Trophoblast cell (in vitro differentiated cells and primary cell): Measurements from ENCODE around the gene ZFP57.

Source experiments
- DNase-seq, 2 donors: peaks; one replicate each; pipeline ENCODE4 v3.0.0-alpha.2; 2016
- H2AFZ ChIP-seq: 2 replicates; pipeline ENCODE4 v1.6.1; 2013; ENCODE audit warnings: low read length, moderate library complexity, mild to moderate bottlenecking; ENCODE audit not compliant: insufficient read depth, poor library complexity
- H2AK5ac ChIP-seq: 2 replicates; pipeline ENCODE4 v1.6.1; 2013; ENCODE audit warnings: mild to moderate bottlenecking, low read length
- H2BK120ac ChIP-seq: 2 replicates; pipeline ENCODE4 v1.6.1; 2013; ENCODE audit warnings: low read length, mild to moderate bottlenecking, moderate library complexity; ENCODE audit not compliant: insufficient read depth, poor library complexity
- H2BK12ac ChIP-seq: 2 replicates; pipeline ENCODE4 v1.6.1; 2013; ENCODE audit warnings: mild to moderate bottlenecking, low read length, moderate library complexity
- H2BK5ac ChIP-seq: 2 replicates; pipeline ENCODE4 v1.6.1; 2013; ENCODE audit warnings: low read length, low read depth, moderate library complexity, mild to moderate bottlenecking; ENCODE audit not compliant: poor library complexity
- H3K14ac ChIP-seq: 2 replicates; pipeline ENCODE4 v1.6.1; 2013; ENCODE audit warnings: mild to moderate bottlenecking, low read length
- H3K18ac ChIP-seq: 2 replicates; pipeline ENCODE4 v1.6.1; 2013; ENCODE audit warnings: mild to moderate bottlenecking, low read length
- H3K23ac ChIP-seq: 2 replicates; pipeline ENCODE4 v1.6.1; 2013; ENCODE audit warnings: low read length
- H3K27ac ChIP-seq: 2 replicates; pipeline ENCODE4 v1.5.1; 2013; ENCODE audit warnings: low read depth, mild to moderate bottlenecking, inconsistent platforms, low read length, moderate library complexity
- H3K27me3 ChIP-seq: 2 replicates; pipeline ENCODE4 v1.6.1; 2013; ENCODE audit warnings: inconsistent platforms, mild to moderate bottlenecking, low read length, moderate library complexity; ENCODE audit not compliant: insufficient read depth
- H3K36me3 ChIP-seq, 2 experiments: 1 replicate in 1 of 2; 2 replicates in 1 of 2; pipeline ENCODE4 v1.6.1; 2013; ENCODE audit warnings: low read length in 2 of 2, mild to moderate bottlenecking in 2 of 2, moderate library complexity in 1 of 2; ENCODE audit not compliant: insufficient read depth in 2 of 2, control insufficient read depth in 1 of 2
- H3K4ac ChIP-seq: 2 replicates; pipeline ENCODE4 v1.6.1; 2013; ENCODE audit warnings: low read depth, mild to moderate bottlenecking, low read length, moderate library complexity
- H3K4me1 ChIP-seq, 2 experiments: 1 replicate in 1 of 2; 2 replicates in 1 of 2; pipeline ENCODE4 v1.6.1; 2013; ENCODE audit warnings: low read length in 2 of 2, mild to moderate bottlenecking in 2 of 2, moderate library complexity in 1 of 2; ENCODE audit not compliant: insufficient read depth in 2 of 2, control insufficient read depth in 1 of 2
- H3K4me2 ChIP-seq: 2 replicates; pipeline ENCODE4 v1.6.1; 2013; ENCODE audit warnings: inconsistent platforms, mild to moderate bottlenecking, low read length, moderate library complexity
- H3K4me3 ChIP-seq: 2 replicates; pipeline ENCODE4 v1.5.1; 2013; ENCODE audit warnings: mild to moderate bottlenecking, low read depth, low read length, inconsistent platforms
- H3K79me1 ChIP-seq: one replicate; pipeline ENCODE4 v1.6.1; 2013; ENCODE audit warnings: low read length
- H3K79me2 ChIP-seq: 2 replicates; pipeline ENCODE4 v1.6.1; 2013; ENCODE audit warnings: low read length, mild to moderate bottlenecking; ENCODE audit not compliant: control insufficient read depth, insufficient read depth, poor library complexity
- H3K9ac ChIP-seq: 2 replicates; pipeline ENCODE4 v1.6.1; 2013; ENCODE audit warnings: mild to moderate bottlenecking, low read length
- H3K9me3 ChIP-seq: 2 replicates; pipeline ENCODE4 v1.6.1; 2013; ENCODE audit warnings: low read depth, mild to moderate bottlenecking, control low read depth, inconsistent platforms, low read length; ENCODE audit not compliant: insufficient read depth
- H4K12ac ChIP-seq: 2 replicates; pipeline ENCODE4 v1.6.1; 2013; ENCODE audit warnings: low read depth, mild to moderate bottlenecking, low read length, moderate library complexity
- H4K8ac ChIP-seq: 2 replicates; pipeline ENCODE4 v1.6.1; 2013; ENCODE audit warnings: low read depth, mild to moderate bottlenecking, low read length, moderate library complexity
- H4K91ac ChIP-seq: one replicate; pipeline ENCODE4 v1.6.1; 2013; ENCODE audit warnings: low read depth, mild to moderate bottlenecking, low read length, moderate library complexity
- WGBS: extraction: QIAGEN DNeasy Blood & Tissue Kit; methylation state at CpG from one replicate; pipeline ENCODE4 v1.1.7; 2013; ENCODE audit warnings: missing lambda C conversion rate; ENCODE audit not compliant: insufficient read length, insufficient coverage; ENCODE audit errors: extremely low coverage; 5-methylcytosine and 5-hydroxymethylcytosine counted together

Gene ZFP57

DNA sequence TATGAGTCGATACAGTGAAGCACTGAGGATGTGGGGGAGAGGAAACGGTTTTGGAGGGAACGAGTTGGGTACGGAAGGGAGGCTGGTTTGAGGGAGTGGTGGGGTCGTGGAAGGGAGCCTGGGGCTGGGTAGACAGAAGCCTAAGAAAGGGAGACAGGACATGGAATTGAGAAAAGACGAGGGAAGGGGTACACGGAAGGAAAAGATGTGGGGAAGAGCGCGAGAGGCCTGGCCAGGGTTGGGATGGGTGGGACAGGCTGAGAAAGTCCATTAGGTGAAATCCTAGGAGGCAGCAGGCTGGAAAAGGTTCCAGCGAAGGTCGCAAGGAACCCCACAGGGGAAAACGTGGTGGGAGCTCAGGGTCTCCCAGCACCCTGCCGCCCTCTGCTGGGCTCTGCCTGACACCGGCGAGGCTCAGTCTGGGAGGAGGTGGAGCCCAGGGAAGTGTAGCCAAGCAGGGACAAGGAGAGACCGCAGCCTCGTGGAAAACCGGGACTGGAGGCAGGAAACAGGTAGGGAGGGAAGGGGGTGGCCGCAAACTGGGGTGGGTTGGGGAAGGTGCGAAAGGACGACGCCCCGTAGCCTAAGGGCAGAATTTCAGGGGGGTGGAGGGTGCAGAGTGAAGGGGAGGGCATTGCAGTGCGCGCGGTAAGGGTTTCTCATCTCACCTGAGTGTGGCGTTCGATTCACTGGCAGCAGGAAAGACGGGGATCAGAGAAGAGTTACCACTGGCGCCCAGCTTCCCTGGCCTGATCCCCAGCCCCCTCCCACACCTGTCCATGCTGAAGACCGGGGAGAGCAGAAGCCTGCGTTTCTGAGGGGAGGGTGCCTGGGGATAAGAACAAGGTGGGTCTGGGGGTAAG lies 52.3 kb downstream of the ZFP57 start:
- peak overlapping the region; percentile 97 for H3K4me2 ChIP-seq
- H3K4me1 ChIP-seq: peaks cover 13 to 14% of the 10 kb centered on the region in 2 experiments
- no peak overlapping the region for H3K27ac ChIP-seq
- H2BK12ac ChIP-seq: no peak overlapping the region
- H3K27me3 ChIP-seq: peaks cover 9% of the 10 kb centered on the region
- H3K4me3 ChIP-seq: peak overlapping the region; percentile 71
- H2BK120ac ChIP-seq: no peak overlapping the region
- H4K91ac ChIP-seq: peak overlapping the region; percentile 58
- DNase-seq: peak in 1 of 2 donors; percentile 39
- no peak overlapping the region for H4K12ac ChIP-seq
- H2AK5ac ChIP-seq: no peak overlapping the region
- no peak overlapping the region for H2BK5ac ChIP-seq
- H3K23ac ChIP-seq: no peak overlapping the region
- no peaks in the 10 kb centered on the region for H3K9me3 ChIP-seq
- H4K8ac ChIP-seq: no peak overlapping the region
- WGBS: no CpG with 5 or more reads among the region's 32 CpGs
- H2AFZ ChIP-seq: peak overlapping the region; percentile 67
- no peak overlapping the region for H3K18ac ChIP-seq
- peaks cover 2% of the 10 kb centered on the region for H3K79me2 ChIP-seq
- peaks cover 6% of the 10 kb centered on the region for H3K79me1 ChIP-seq
- no peak overlapping the region for H3K14ac ChIP-seq
- H3K9ac ChIP-seq: no peak overlapping the region
- peaks cover 2 to 3% of the 10 kb centered on the region in 2 experiments for H3K36me3 ChIP-seq
- H3K4ac ChIP-seq: no peak overlapping the region

GRCh38 chr6:29627755-29628418 lies 53.1 kb downstream of the ZFP57 start:
- Histone ChIP-seq H3K4me1 (peaks cover 10 to 13% of the 10 kb centered on the region in 2 experiments), H4K12ac (peak overlapping the region; percentile 39), H2BK12ac (no peak overlapping the region), H2BK5ac (peak overlapping the region; percentile 50), H3K36me3 (peaks cover 9% of the 10 kb centered on the region in 2 experiments), H3K18ac (peak overlapping the region; percentile 49), H2BK120ac (no peak overlapping the region), H3K9me3 (no peaks in the 10 kb centered on the region), H3K27ac (no peak overlapping the region), H3K23ac (no peak overlapping the region), H3K4me2 (peak overlapping the region; percentile 97), H3K9ac (no peak overlapping the region), H4K91ac (peak overlapping the region; percentile 59), H3K79me2 (peaks cover 2% of the 10 kb centered on the region), H3K14ac (peak overlapping the region; percentile 53), H3K4me3 (peak overlapping the region; percentile 71), H3K27me3 (peaks cover 9% of the 10 kb centered on the region), H3K79me1 (peaks cover 5% of the 10 kb centered on the region), H2AFZ (peak overlapping the region; percentile 67), H2AK5ac (no peak overlapping the region), H4K8ac (peak overlapping the region; percentile 54), H3K4ac (no peak overlapping the region)
- no CpG with 5 or more reads among the region's 51 CpGs for WGBS
- no peak for DNase-seq

DNA sequence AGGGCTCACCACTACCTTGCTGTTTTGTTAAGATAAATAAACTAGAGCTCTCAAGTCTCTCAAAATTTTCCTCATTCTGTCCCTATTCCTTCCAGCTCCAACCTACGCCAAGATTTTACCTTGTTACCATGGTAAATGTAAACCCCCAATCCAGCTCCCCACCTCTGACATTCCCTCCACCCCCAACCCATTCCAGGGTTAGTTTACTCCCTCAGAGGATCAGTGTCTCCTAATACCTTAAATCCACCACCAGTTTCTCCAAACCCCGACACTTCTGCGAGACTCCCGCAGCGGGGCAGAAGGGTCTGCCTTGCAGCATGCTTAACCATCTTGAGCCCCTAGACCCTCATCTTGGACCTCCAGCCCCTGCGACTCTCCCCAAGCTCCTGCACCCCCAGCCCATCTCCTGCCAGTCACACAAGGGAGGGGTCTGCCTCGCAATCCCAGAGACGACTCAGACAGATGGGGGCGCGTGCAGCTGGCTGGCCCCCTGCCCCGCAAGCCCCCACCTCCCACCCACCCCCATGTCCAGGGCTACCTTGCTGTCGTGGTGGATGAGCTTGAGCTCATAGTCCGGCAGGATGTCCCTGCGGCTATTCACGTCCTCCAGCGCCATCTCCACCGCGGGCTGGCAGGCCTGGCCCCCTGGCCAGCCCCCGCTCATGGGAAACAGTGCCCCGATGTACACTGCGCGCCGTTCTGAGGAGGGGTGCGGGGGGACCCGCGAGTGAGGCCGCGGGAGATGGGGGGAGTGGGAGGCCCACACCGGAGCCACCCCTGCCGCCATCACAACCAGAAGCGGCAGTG lies 53.8 kb downstream of the ZFP57 start:
- no CpG with 5 or more reads among the region's 31 CpGs for WGBS
- H4K8ac ChIP-seq: peak overlapping the region; percentile 54
- no peak overlapping the region for H3K27ac ChIP-seq
- H2BK12ac ChIP-seq: no peak overlapping the region
- H2AK5ac ChIP-seq: no peak overlapping the region
- H4K12ac ChIP-seq: peak overlapping the region; percentile 39
- peaks cover 2% of the 10 kb centered on the region for H3K79me2 ChIP-seq
- H3K4ac ChIP-seq: no peak overlapping the region
- H2AFZ ChIP-seq: peak overlapping the region; percentile 66
- peak overlapping the region; percentile 49 for H3K18ac ChIP-seq
- H3K9ac ChIP-seq: no peak overlapping the region
- H3K4me1 ChIP-seq: peaks cover 9 to 13% of the 10 kb centered on the region in 2 experiments
- H2BK5ac ChIP-seq: peak overlapping the region; percentile 50
- peaks cover 10 to 13% of the 10 kb centered on the region in 2 experiments for H3K36me3 ChIP-seq
- H3K4me3 ChIP-seq: peak overlapping the region; percentile 63
- peak overlapping the region; percentile 59 for H4K91ac ChIP-seq
- DNase-seq: no peak
- H3K23ac ChIP-seq: no peak overlapping the region
- H3K4me2 ChIP-seq: peak overlapping the region; percentile 87
- peaks cover 7% of the 10 kb centered on the region for H3K27me3 ChIP-seq
- H3K9me3 ChIP-seq: no peaks in the 10 kb centered on the region
- no peak overlapping the region for H3K14ac ChIP-seq
- H2BK120ac ChIP-seq: no peak overlapping the region
- H3K79me1 ChIP-seq: peaks cover 2% of the 10 kb centered on the region

GRCh38 chr6:29625337-29625930 lies 55.5 kb downstream of the ZFP57 start:
- Histone ChIP-seq H3K4me3 (no peak overlapping the region), H3K27ac (no peak overlapping the region), H3K4ac (no peak overlapping the region), H4K8ac (no peak overlapping the region), H2BK120ac (no peak overlapping the region), H4K12ac (no peak overlapping the region), H3K14ac (no peak overlapping the region), H4K91ac (no peak overlapping the region), H3K79me2 (peaks cover 2% of the 10 kb centered on the region), H2BK5ac (no peak overlapping the region), H3K9me3 (no peaks in the 10 kb centered on the region), H3K4me1 (peaks cover 3 to 6% of the 10 kb centered on the region in 2 experiments), H2AK5ac (no peak overlapping the region), H3K9ac (no peak overlapping the region), H3K23ac (no peak overlapping the region), H3K36me3 (peaks cover 16 to 23% of the 10 kb centered on the region in 2 experiments), H2BK12ac (no peak overlapping the region), H2AFZ (no peak overlapping the region), H3K4me2 (no peak overlapping the region), H3K79me1 (peaks cover 2% of the 10 kb centered on the region), H3K27me3 (no peaks in the 10 kb centered on the region), H3K18ac (no peak overlapping the region)
- DNase-seq: no peak
- WGBS: no CpG with 5 or more reads among the region's 7 CpGs
